ENCODE data around the gene BICC1.

BICC1 gene

GRCh38 chr10:58838561-58839208, 326.0 kb downstream of the BICC1 start:
- peak; percentile 4 for DNase-seq (ENCODE audit: low read depth)
- H3K4me3 ChIP-seq (ENCODE audit: low read depth, low read length) = no peak overlapping the region
- TF ChIP-seq MYC (IDR thresholded peaks at IDR 0.05; ENCODE audit: low read depth, low read length) = no peak
- TF ChIP-seq, protein P1, sequence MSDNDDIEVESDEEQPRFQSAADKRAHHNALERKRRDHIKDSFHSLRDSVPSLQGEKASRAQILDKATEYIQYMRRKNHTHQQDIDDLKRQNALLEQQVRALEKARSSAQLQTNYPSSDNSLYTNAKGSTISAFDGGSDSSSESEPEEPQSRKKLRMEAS (IDR thresholded peaks at IDR 0.05; ENCODE audit: low read depth, low read length) = no peak
- TF ChIP-seq, protein P2, sequence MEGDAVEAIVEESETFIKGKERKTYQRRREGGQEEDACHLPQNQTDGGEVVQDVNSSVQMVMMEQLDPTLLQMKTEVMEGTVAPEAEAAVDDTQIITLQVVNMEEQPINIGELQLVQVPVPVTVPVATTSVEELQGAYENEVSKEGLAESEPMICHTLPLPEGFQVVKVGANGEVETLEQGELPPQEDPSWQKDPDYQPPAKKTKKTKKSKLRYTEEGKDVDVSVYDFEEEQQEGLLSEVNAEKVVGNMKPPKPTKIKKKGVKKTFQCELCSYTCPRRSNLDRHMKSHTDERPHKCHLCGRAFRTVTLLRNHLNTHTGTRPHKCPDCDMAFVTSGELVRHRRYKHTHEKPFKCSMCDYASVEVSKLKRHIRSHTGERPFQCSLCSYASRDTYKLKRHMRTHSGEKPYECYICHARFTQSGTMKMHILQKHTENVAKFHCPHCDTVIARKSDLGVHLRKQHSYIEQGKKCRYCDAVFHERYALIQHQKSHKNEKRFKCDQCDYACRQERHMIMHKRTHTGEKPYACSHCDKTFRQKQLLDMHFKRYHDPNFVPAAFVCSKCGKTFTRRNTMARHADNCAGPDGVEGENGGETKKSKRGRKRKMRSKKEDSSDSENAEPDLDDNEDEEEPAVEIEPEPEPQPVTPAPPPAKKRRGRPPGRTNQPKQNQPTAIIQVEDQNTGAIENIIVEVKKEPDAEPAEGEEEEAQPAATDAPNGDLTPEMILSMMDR (IDR thresholded peaks at IDR 0.05; ENCODE audit: low read depth, low read length) = no peak
- no peak for TF ChIP-seq POLR2A (IDR thresholded peaks at IDR 0.05; ENCODE audit: extremely low read depth, insufficient read length)

- H3K4me3 ChIP-seq (ENCODE audit: low read depth, low read length) = no peak overlapping the region
- DNase-seq (ENCODE audit: low read depth) = no peak
- TF ChIP-seq, protein P1 (IDR thresholded peaks at IDR 0.05; ENCODE audit: low read depth, low read length) = no peak
- TF ChIP-seq POLR2A (IDR thresholded peaks at IDR 0.05; ENCODE audit: extremely low read depth, insufficient read length) (no peak), MYC (IDR thresholded peaks at IDR 0.05; ENCODE audit: low read depth, low read length) (no peak)
- TF ChIP-seq, protein P2 (IDR thresholded peaks at IDR 0.05; ENCODE audit: low read depth, low read length) = no peak
Measured at GRCh38 chr10:58839771-58840170, 327.1 kb downstream of the BICC1 start.

DNA sequence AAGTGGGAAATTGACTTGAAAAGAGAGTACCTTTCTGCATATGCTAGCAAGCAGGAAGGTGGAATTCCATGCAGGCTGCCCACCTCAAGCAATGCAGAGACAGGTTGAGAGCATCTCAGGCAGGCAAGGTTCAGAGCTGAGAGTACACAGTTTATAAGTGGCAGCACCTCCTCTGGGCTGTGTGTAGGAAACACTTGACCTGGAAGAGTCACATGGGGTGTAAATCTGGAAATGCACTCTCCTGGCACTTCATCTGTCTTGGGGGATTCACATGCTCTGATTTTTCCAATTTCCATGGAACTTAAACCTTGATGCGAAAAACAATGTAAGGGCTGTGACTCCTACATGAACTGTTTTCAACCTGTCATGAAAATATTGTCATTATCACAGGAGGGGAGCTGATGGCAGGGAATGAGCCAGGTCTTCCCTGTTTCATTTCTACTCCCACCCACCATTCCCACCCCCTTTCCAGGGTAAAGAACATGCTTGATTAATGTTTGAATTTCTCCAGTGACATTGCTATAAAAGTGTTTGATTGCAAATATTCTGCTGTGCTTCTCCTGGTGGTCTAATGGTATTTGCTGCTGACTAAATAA, 328.3 kb downstream of the BICC1 start:
- DNase-seq (ENCODE audit: low read depth) = no peak
- TF ChIP-seq, protein P2 (IDR thresholded peaks at IDR 0.05; ENCODE audit: low read depth, low read length) = no peak
- TF ChIP-seq, protein P1 (IDR thresholded peaks at IDR 0.05; ENCODE audit: low read depth, low read length) = no peak
- TF ChIP-seq MYC (IDR thresholded peaks at IDR 0.05; ENCODE audit: low read depth, low read length) (no peak), POLR2A (IDR thresholded peaks at IDR 0.05; ENCODE audit: extremely low read depth, insufficient read length) (no peak)
- H3K4me3 ChIP-seq (ENCODE audit: low read depth, low read length) = no peak overlapping the region

DNA sequence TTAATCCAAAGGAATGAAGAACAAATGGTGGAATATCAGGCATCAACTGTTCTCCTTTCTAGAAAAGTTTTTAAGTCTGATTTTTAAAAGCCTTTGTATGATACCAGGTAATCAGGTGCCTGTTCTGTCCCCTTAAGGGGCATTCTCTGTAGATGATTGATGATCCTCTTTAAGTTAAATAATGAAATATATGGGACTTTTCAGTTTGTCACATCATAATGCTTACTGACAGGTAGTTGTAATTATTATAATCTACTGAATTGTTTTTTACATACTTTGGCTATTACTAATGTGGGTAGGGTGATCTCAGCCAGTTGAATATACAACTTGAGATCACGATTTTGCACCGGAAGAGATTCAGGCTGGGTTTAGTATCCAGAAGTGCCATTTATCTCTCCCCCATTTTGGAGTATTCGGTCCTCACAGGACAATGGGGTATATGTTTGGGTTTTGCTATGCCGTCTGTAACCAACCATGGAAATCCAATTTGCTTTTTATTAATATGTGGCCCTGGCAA, 330.2 kb downstream of the BICC1 start:
- no peak overlapping the region for H3K4me3 ChIP-seq (ENCODE audit: low read depth, low read length)
- DNase-seq (ENCODE audit: low read depth) = no peak
- TF ChIP-seq, protein P2 (IDR thresholded peaks at IDR 0.05; ENCODE audit: low read depth, low read length) = no peak
- TF ChIP-seq POLR2A (IDR thresholded peaks at IDR 0.05; ENCODE audit: extremely low read depth, insufficient read length) = no peak
- TF ChIP-seq, protein P1 (IDR thresholded peaks at IDR 0.05; ENCODE audit: low read depth, low read length) = no peak
- TF ChIP-seq MYC (IDR thresholded peaks at IDR 0.05; ENCODE audit: low read depth, low read length) = no peak

DNA sequence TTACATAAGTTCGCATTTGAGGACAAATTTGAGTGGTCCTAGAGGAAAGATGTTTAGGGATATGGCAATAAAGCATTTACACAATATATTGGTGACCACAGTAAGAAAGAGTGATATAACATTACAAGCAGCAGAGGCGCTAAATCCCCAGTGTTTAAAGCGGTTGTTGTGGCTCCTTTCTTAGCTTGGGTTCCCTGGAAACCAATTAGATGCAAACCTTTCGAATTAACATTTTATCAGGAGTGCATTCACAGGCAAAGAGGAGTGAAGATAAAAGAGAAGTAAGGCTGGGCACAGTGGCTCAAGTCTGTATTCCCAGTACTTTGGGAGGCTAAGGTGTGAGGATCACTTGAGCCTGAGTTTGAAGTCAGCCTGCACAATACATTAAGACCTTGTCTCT, 331.1 kb downstream of the BICC1 start:
- no peak for DNase-seq (ENCODE audit: low read depth)
- TF ChIP-seq POLR2A (IDR thresholded peaks at IDR 0.05; ENCODE audit: extremely low read depth, insufficient read length) (no peak), MYC (IDR thresholded peaks at IDR 0.05; ENCODE audit: low read depth, low read length) (no peak)
- TF ChIP-seq, protein P1 (IDR thresholded peaks at IDR 0.05; ENCODE audit: low read depth, low read length) = no peak
- TF ChIP-seq, protein P2 (IDR thresholded peaks at IDR 0.05; ENCODE audit: low read depth, low read length) = no peak
- no peak overlapping the region for H3K4me3 ChIP-seq (ENCODE audit: low read depth, low read length)
